KMS-11 (cell line): ENCODE data around the gene PHACTR3.

ENCODE experiments used
- H2AFZ ChIP-seq: fragments of 200-600 bp; sonication (generic); 2 replicates; pipeline ENCODE4 v1.6.1; 2016; ENCODE audit warnings: antibody characterized with exemption, mixed run types, low read depth
- H3K27ac ChIP-seq: fragments of 200-600 bp; sonication (generic); 2 replicates; pipeline ENCODE4 v1.6.1; 2016; ENCODE audit warnings: mild to moderate bottlenecking, mixed run types
- H3K27me3 ChIP-seq: fragments of 200-600 bp; sonication (generic); 2 replicates; pipeline ENCODE4 v1.6.1; 2017; ENCODE audit warnings: mild to moderate bottlenecking, low read depth, mixed run types, moderate library complexity; ENCODE audit not compliant: insufficient read depth
- H3K36me3 ChIP-seq: fragments of 200-600 bp; sonication (generic); 2 replicates; pipeline ENCODE4 v1.6.1; 2017; ENCODE audit warnings: mild to moderate bottlenecking, mixed run types; ENCODE audit not compliant: insufficient read depth
- H3K4me1 ChIP-seq: fragments of 200-600 bp; sonication (generic); 2 replicates; pipeline ENCODE4 v1.6.1; 2016; ENCODE audit warnings: mild to moderate bottlenecking, low read depth, mixed run types; ENCODE audit not compliant: poor library complexity, severe bottlenecking
- H3K4me2 ChIP-seq: fragments of 200-600 bp; sonication (generic); 2 replicates; pipeline ENCODE4 v1.7.0; 2016; ENCODE audit warnings: mild to moderate bottlenecking, mixed run types
- H3K4me3 ChIP-seq: fragments of 200-600 bp; sonication (generic); IDR thresholded peaks from 2 replicates; pipeline ENCODE4 v1.6.1; 2017; ENCODE audit warnings: low read depth, low read length, mixed read lengths; ENCODE audit not compliant: insufficient read depth
- H3K79me2 ChIP-seq: fragments of 200-600 bp; sonication (generic); 2 replicates; pipeline ENCODE4 v1.6.1; 2016; ENCODE audit warnings: low read depth, mixed run types; ENCODE audit not compliant: insufficient read depth
- H3K9ac ChIP-seq: fragments of 200-600 bp; sonication (generic); 2 replicates; pipeline ENCODE4 v1.6.1; 2016; ENCODE audit warnings: mild to moderate bottlenecking, mixed run types
- H4K20me1 ChIP-seq: fragments of 200-600 bp; sonication (generic); 2 replicates; pipeline ENCODE4 v1.6.1; 2016; ENCODE audit warnings: mild to moderate bottlenecking, mixed run types; ENCODE audit not compliant: insufficient read depth
- CTCF ChIP-seq: fragments of 200-600 bp; sonication (generic); conservative IDR thresholded peaks from 2 replicates; pipeline ENCODE4 v1.6.1; 2017; ENCODE audit warnings: low read depth, mild to moderate bottlenecking, antibody characterized with exemption, low read length, moderate library complexity, mixed read lengths

The PHACTR3 gene

DNA sequence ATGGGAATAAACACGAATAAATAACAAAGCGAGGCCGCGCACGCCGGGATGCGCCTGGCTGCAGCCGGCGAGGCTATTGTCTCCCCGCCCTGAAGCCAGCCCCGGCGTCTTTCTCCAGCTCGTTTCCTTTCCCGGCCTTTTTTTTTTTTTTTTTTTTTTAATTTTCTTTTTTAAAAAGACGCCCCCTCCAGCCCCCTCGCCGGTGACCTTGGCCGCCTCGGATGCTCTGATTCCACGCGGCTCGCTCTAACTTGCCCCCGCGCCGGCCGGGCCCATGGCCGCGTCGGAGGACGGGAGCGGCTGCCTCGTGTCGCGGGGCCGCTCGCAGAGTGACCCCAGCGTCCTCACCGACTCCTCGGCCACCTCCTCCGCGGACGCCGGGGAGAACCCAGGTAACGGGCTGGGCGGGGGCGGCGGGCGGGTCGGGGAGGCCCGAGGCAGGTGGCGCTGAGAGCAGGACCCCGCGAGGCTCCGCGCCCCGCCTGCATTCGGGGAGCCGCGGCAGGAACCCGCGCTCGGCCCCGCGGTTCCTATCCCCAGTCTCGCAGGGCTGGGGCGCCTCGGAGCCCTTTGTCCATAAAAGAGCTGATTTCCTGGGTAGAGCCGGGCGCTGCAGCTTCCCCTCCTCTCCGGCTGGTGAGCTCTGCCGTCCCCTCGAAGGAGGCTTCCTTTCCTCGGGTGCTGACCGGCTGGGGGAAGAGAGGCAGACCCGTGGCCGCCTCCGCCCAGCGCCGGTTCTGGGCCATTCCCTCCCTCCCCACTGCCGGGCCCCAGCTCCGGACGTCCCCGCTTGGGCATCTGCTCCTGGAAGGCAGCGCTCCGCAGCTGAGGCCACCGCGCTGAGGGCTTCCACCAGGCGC is 631 bp downstream of the PHACTR3 start:
- H3K27me3 ChIP-seq = peaks cover 31% of the 10 kb centered on the region; the same call in 1 of the 2 replicates
- no peaks in the 10 kb centered on the region for H3K36me3 ChIP-seq
- H3K4me2 ChIP-seq = no peak overlapping the region
- H3K4me3 ChIP-seq = no peak overlapping the region
- H3K4me1 ChIP-seq = no peaks in the 10 kb centered on the region
- H3K27ac ChIP-seq = no peak overlapping the region
- H3K79me2 ChIP-seq = no peaks in the 10 kb centered on the region
- no peak overlapping the region for H3K9ac ChIP-seq
- no peak overlapping the region for H2AFZ ChIP-seq
- no peak for TF ChIP-seq CTCF
- H4K20me1 ChIP-seq = no peaks in the 10 kb centered on the region

GRCh38 chr20:59605601-59606364 is 1.4 kb downstream of the PHACTR3 start:
- Histone ChIP-seq H3K79me2 (no peaks in the 10 kb centered on the region), H3K4me2 (no peak overlapping the region)
- TF ChIP-seq CTCF = no peak

DNA sequence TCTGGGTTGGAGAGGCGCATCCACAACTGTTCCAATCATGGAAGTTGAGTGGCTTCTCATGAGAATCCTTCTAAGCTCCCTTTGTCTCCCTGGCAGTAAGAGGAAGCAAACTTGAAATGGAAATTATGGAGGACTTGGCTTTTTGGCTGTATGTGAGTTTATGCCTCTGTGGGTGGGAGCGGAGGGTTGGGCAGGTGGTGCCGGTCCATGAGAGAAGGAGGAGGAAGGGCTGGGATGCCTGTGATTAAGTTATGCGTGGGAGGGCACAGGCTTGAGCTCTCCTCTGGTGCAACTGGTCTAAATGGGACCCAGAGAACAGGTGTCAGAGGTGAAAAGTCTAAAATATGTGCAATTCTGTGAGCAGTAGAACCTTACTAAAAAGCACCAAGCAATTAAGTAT is 2.2 kb downstream of the PHACTR3 start:
- Histone ChIP-seq H4K20me1 (no peaks in the 10 kb centered on the region), H3K36me3 (no peaks in the 10 kb centered on the region), H2AFZ (no peak overlapping the region), H3K9ac (no peak overlapping the region), H3K4me3 (no peak overlapping the region), H3K27me3 (peaks cover 30% of the 10 kb centered on the region; the same call in 1 of the 2 replicates), H3K4me2 (no peak overlapping the region), H3K79me2 (no peaks in the 10 kb centered on the region), H3K4me1 (no peaks in the 10 kb centered on the region), H3K27ac (no peak overlapping the region)
- TF ChIP-seq CTCF = no peak

More at GRCh38 chr20:59605601-59606364, 1.4 kb downstream of the PHACTR3 start:
- Histone ChIP-seq H3K9ac (no peak overlapping the region), H4K20me1 (no peaks in the 10 kb centered on the region), H3K4me3 (no peak overlapping the region), H3K36me3 (no peaks in the 10 kb centered on the region), H2AFZ (no peak overlapping the region), H3K4me1 (no peaks in the 10 kb centered on the region), H3K27ac (no peak overlapping the region), H3K27me3 (peaks cover 31% of the 10 kb centered on the region; the same call in 1 of the 2 replicates)

GRCh38 chr20:59608396-59608795 is 4.1 kb downstream of the PHACTR3 start:
- Histone ChIP-seq H3K27ac (no peak overlapping the region), H3K9ac (no peak overlapping the region)
- no peak for TF ChIP-seq CTCF

More at GRCh38 chr20:59608396-59608795, 4.1 kb downstream of the PHACTR3 start:
- Histone ChIP-seq H3K4me1 (no peaks in the 10 kb centered on the region), H3K79me2 (no peaks in the 10 kb centered on the region), H3K4me3 (no peak overlapping the region), H4K20me1 (no peaks in the 10 kb centered on the region), H3K4me2 (no peak overlapping the region), H3K27me3 (peaks cover 19% of the 10 kb centered on the region; the same call in 1 of the 2 replicates), H3K36me3 (no peaks in the 10 kb centered on the region), H2AFZ (no peak overlapping the region)
